GM08714 (cell line): Measurements from ENCODE around the gene SALL1.

Experiments used
- H3K4me3 ChIP-seq: fragments of 200-500 bp; sonication (Bioruptor generic); 2 replicates; pipeline ENCODE4 v1.5.1; 2014; ENCODE audit warnings: mild to moderate bottlenecking, low read length, inconsistent platforms
- ZNF274 ChIP-seq: IDR thresholded peaks from 2 replicates; pipeline ENCODE4 v1.6.1; 2012; ENCODE audit warnings: mild to moderate bottlenecking, low read depth, low read length

The SALL1 gene

GRCh38 chr16:51163894-51164566, 13.0 kb upstream of the SALL1 start:
- TF ChIP-seq ZNF274, result no peak
- no peak overlapping the region for H3K4me3 ChIP-seq

GRCh38 chr16:51163366-51163765, 12.3 kb upstream of the SALL1 start:
- TF ChIP-seq ZNF274, result no peak
- no peak overlapping the region for H3K4me3 ChIP-seq

GRCh38 chr16:51161440-51162195, 10.5 kb upstream of the SALL1 start:
- H3K4me3 ChIP-seq, result no peak overlapping the region
- no peak for TF ChIP-seq ZNF274

GRCh38 chr16:51159865-51160264, 8.8 kb upstream of the SALL1 start:
- TF ChIP-seq ZNF274, result no peak
- no peak overlapping the region for H3K4me3 ChIP-seq

GRCh38 chr16:51159296-51159695, 8.2 kb upstream of the SALL1 start:
- H3K4me3 ChIP-seq, result no peak overlapping the region
- no peak for TF ChIP-seq ZNF274

- H3K4me3 ChIP-seq, result no peak overlapping the region
- no peak for TF ChIP-seq ZNF274
These were observed 6.6 kb upstream of the SALL1 start for GRCh38 chr16:51157698-51158097.

- no peak for TF ChIP-seq ZNF274
- H3K4me3 ChIP-seq, result no peak overlapping the region
These were observed 5.7 kb upstream of the SALL1 start for GRCh38 chr16:51156807-51157200.

- TF ChIP-seq ZNF274, result no peak
- H3K4me3 ChIP-seq, result no peak overlapping the region
These were observed 5.0 kb upstream of the SALL1 start for GRCh38 chr16:51155820-51156806.

GRCh38 chr16:51155199-51155607, 4.1 kb upstream of the SALL1 start:
- H3K4me3 ChIP-seq, result no peak overlapping the region
- no peak for TF ChIP-seq ZNF274

GRCh38 chr16:51154271-51155171, 3.5 kb upstream of the SALL1 start:
- TF ChIP-seq ZNF274, result no peak
- no peak overlapping the region for H3K4me3 ChIP-seq

- no peak for TF ChIP-seq ZNF274
- H3K4me3 ChIP-seq, result no peak overlapping the region
These were observed 2.5 kb upstream of the SALL1 start for GRCh38 chr16:51153577-51154031.

- H3K4me3 ChIP-seq, result no peak overlapping the region; the same call in 1 of the 2 replicates
- no peak for TF ChIP-seq ZNF274
These were observed 1.9 kb upstream of the SALL1 start for GRCh38 chr16:51152691-51153576.
